ENCODE data around the gene PRDM16. TPM values are rescaled to one million over a fixed set of nuclear protein-coding genes. Genes with fewer than 3 reads are reported as not detected.

PRDM16 gene
- total and polyA plus RNA-seq, 2 of the 13 experiments (the other 11 are each of a cell fraction or from before 2014, with no cell fraction given) = 0.15 to 0.81 TPM

DNA sequence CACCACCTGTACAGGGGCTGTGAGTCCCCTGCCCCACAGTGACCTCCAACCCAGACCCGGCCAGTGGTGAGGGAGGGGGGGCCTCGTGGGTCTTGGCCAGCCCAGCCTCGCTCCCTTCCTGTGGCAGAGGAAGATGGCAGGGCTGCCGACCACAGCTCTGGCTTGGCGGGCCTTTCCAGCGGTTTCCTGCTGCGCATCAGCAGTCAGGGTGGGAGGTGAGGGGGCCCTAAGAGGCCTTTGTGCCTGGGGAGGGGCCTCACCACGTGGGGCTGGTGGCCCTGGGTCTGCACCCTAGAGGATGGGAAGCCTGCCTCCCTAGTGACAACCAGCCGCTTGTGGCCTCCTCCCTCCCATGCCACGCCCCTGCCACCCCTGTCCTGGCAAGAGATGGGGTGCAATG lies 312.9 kb downstream of the PRDM16 start:
- H3K9ac ChIP-seq (ENCODE audit: insufficient read depth, low read depth, low read length) = no peak overlapping the region
- H3K4me1 ChIP-seq (ENCODE audit: insufficient read depth, low read length) = no peaks in the 10 kb centered on the region
- H2AFZ ChIP-seq (ENCODE audit: low read length) = no peak overlapping the region
- no peak overlapping the region for H3K4me2 ChIP-seq (ENCODE audit: low read depth, low read length)
- no peaks in the 10 kb centered on the region; a peak in 3 of 5 replicates for H3K27me3 ChIP-seq (ENCODE audit: control insufficient read depth in 1 of 2, insufficient read depth in 2 of 2, low read length in 2 of 2)
- no peaks in the 10 kb centered on the region for H3K79me2 ChIP-seq (ENCODE audit: insufficient read depth, low read length)
- H3K27ac ChIP-seq (ENCODE audit: extremely low read length, insufficient read depth, low read length) = no peak overlapping the region
- ChIA-PET POLR2A (no interaction called here), CTCF (ENCODE audit: low intra/inter-chr PET ratio, low total read pairs) (no interaction called here)
- no peak for DNase-seq (ENCODE audit: low spot score)
- H3K4me3 ChIP-seq (replicated peaks in 1 of 3; ENCODE audit: insufficient read depth in 1 of 3, low read depth in 2 of 3, low read length in 3 of 3) = no peak overlapping the region
- in situ Hi-C loops (cut with HindIII; ENCODE audit: extremely low pct_ligation_motif_present, low pct_unique_long_range_greater_than_20kb) (no loop called here), intact Hi-C loops (cut with micrococcal nuclease; ENCODE audit: unreplicated experiment) (no loop called here)
- 86% methylated on average over 4 of the region's 10 CpGs for WGBS (ENCODE audit: low lambda C conversion rate)
- no TSS peak for BruUV-seq (replicated peaks)
- no peaks in the 10 kb centered on the region for H3K36me3 ChIP-seq (replicated peaks in 1 of 2; ENCODE audit: control insufficient read depth in 1 of 2, insufficient read depth in 2 of 2, low read length in 2 of 2)
- FAIRE-seq = no peak
- TF ChIP-seq ZNF276 (CRISPR knock-in tag; IDR thresholded peaks at IDR 0.05; ENCODE audit: low read depth) = no peak
- TF ChIP-seq ZNF646 (CRISPR knock-in tag; IDR thresholded peaks at IDR 0.05) = no peak
- TF ChIP-seq HNRNPH1 (optimal IDR thresholded peaks at IDR 0.05; ENCODE audit: low read depth, low read length) = no peak
- TF ChIP-seq ARID5B (CRISPR knock-in tag; IDR thresholded peaks at IDR 0.05) = no peak
- no peak for TF ChIP-seq SIN3B (IDR thresholded peaks at IDR 0.05; ENCODE audit: low read length)
- no peak for TF ChIP-seq BATF2 (CRISPR knock-in tag; IDR thresholded peaks at IDR 0.05)
- TF ChIP-seq MBD4 (IDR thresholded peaks at IDR 0.05; ENCODE audit: borderline replicate concordance, low read length) = no peak
- TF ChIP-seq MYNN (CRISPR knock-in tag; IDR thresholded peaks at IDR 0.05; ENCODE audit: low read depth) = no peak
- no peak for TF ChIP-seq NAIF1 (CRISPR knock-in tag; IDR thresholded peaks at IDR 0.05; ENCODE audit: borderline replicate concordance)
- no peak for TF ChIP-seq ZNF7 (CRISPR knock-in tag; IDR thresholded peaks at IDR 0.05)
- no peak for TF ChIP-seq ZNF510 (CRISPR knock-in tag; IDR thresholded peaks at IDR 0.05; ENCODE audit: low read depth)
- H3K9me3 ChIP-seq (ENCODE audit: low read length) = no peaks in the 10 kb centered on the region
- H4K20me1 ChIP-seq (ENCODE audit: insufficient read depth, low read length) = no peaks in the 10 kb centered on the region
- no peak for ATAC-seq
